ENCODE results near the gene PAK6.

DNA sequence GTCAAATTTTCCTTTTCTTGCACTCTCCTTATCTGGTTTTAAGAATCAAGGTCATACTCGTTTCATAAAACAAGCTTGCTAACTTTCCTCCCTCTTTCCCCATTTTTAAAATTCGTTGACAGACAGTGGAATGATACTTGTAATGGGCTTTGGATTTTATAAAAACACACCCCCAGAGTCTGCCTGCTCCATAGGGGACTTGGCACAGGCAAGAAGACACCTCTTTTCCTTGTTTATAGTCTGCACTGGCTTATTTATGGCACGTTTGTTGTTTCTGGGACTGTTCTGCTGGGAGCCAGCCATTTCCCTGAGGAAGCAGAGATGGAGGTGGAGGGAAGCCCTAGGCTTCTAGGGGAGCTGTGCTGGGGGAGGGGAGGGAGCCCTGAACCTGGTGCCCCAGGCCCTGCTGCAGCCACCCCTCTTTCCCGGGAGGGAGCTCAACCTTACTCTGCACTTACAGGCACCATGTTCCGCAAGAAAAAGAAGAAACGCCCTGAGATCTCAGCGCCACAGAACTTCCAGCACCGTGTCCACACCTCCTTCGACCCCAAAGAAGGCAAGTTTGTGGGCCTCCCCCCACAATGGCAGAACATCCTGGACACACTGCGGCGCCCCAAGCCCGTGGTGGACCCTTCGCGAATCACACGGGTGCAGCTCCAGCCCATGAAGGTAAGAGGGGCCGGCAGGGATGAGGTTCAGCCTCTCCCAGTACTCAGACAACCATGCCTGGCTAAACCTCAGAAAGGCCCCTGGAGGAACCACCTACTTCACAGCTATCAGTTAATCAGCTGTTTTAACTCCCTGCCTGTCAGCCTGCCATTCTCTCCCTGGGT is 25.7 kb downstream of the PAK6 start:
- no peak for TF ChIP-seq CTCF (IDR thresholded peaks at IDR 0.05)
- TF ChIP-seq POLR2A (IDR thresholded peaks at IDR 0.05) = no peak

Data from heart left ventricle (tissue), 13 donors.